ENCODE measurements around the gene COMT.

The COMT gene

GRCh38 chr22:20014526-20015186 is 73.1 kb downstream of the COMT start:
- DNase-seq, result no peak

GRCh38 chr22:20015187-20015625 is 73.6 kb downstream of the COMT start:
- DNase-seq, result no peak

- DNase-seq, result no peak
Measured at GRCh38 chr22:20015971-20016733, 74.6 kb downstream of the COMT start.

- peak; percentile 65 for DNase-seq
Measured at GRCh38 chr22:20016734-20017621, 75.4 kb downstream of the COMT start, which contains the start of gene ARVCF. ARVCF (minus strand) TSS chr22:20016823; CDS start chr22:19990794, 26,029 bp downstream.

GRCh38 chr22:20017622-20017958 is 76.0 kb downstream of the COMT start:
- no peak for DNase-seq

GRCh38 chr22:20018001-20018400 is 76.4 kb downstream of the COMT start:
- no peak for DNase-seq

Data from NCI-H526 treated with DMSO at 0.1 percent for 48 hours (cell line).